ENCODE data around the gene LRRC58.

Gene LRRC58

DNA sequence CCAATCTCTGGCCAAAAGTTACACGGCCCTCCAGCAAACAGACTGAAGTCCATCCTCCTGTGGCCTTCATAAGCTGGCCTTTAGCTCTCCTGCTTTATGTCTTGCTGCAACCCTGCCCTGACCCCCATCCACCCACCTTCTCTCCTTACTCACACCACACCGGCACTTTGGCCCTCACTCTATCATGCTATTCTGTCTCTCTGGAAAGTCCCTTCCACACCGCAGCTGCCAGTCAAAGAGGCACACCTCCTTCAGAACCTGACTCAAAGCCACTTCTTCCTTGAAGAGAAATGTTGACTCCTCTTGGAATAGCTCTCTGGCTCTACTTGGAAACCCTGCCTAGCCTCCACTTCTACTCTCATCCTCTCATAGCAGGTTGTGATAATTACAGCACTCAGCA lies 68.6 kb downstream of the LRRC58 start:
- TF ChIP-seq, protein P1, sequence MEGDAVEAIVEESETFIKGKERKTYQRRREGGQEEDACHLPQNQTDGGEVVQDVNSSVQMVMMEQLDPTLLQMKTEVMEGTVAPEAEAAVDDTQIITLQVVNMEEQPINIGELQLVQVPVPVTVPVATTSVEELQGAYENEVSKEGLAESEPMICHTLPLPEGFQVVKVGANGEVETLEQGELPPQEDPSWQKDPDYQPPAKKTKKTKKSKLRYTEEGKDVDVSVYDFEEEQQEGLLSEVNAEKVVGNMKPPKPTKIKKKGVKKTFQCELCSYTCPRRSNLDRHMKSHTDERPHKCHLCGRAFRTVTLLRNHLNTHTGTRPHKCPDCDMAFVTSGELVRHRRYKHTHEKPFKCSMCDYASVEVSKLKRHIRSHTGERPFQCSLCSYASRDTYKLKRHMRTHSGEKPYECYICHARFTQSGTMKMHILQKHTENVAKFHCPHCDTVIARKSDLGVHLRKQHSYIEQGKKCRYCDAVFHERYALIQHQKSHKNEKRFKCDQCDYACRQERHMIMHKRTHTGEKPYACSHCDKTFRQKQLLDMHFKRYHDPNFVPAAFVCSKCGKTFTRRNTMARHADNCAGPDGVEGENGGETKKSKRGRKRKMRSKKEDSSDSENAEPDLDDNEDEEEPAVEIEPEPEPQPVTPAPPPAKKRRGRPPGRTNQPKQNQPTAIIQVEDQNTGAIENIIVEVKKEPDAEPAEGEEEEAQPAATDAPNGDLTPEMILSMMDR (IDR thresholded peaks at IDR 0.05; ENCODE audit: borderline replicate concordance, insufficient read depth, low read depth, low read length): no peak
- H3K4me3 ChIP-seq (ENCODE audit: low read depth, low read length): no peak overlapping the region

DNA sequence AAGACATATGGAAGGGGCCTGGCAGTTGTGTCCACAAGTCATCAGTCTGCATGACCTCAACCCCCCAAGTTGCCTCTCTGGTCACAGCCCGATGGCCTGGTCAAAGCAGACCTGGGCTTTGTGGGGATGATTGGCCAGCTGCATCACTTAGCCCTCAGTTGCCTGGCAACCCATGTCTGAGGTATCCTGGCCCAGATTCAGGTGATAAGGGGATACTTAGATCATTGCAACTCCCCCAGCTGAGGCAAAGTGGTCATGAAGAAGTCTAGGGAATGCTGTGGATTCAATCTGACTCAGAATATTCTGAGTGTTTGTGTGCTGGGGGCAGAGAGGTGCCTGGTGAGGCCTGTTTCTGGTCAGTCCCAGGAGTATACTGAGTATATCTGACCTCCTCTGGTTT lies 69.1 kb downstream of the LRRC58 start:
- no peak overlapping the region for H3K4me3 ChIP-seq (ENCODE audit: low read depth, low read length)
- TF ChIP-seq, protein P1 (IDR thresholded peaks at IDR 0.05; ENCODE audit: borderline replicate concordance, insufficient read depth, low read depth, low read length): no peak

DNA sequence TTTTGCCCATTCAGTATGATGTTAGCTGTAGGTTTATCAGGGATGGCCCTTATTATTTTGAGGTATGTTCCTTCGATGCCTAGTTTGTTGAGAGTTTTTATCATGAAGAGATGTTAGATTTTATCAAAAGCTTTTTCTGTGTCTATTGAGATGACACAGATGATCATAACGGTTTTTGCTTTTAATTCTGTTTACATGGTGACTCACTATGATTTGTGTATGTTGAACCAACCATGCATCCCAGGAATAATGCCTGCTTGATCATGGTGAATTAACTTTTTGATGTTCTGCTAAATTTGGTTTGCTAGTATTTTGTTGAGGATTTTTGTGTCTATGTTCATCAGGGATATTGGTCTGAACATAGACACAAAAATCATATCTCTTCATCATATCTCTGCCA lies 72.4 kb downstream of the LRRC58 start:
- H3K4me3 ChIP-seq (ENCODE audit: low read depth, low read length): no peak overlapping the region
- TF ChIP-seq, protein P1 (IDR thresholded peaks at IDR 0.05; ENCODE audit: borderline replicate concordance, insufficient read depth, low read depth, low read length): no peak

DNA sequence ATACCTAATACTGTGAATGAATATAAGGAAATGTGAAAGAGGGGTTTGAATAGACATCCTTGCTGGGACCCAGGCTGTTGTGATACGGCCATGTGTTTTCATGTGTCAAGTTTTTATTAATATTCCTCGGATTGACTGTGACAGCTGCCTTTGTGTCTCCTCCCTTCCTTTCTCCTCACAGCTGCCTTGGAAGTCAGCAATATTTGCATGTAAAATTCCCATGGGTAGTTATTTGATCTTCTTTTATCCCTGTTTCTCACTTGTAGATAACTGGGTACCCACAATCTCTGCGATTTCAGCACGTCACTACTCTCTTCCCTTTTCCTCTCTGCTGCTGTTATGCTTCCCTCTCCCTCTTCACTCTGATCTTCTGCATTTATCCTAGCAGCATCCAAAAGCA lies 73.5 kb downstream of the LRRC58 start:
- TF ChIP-seq, protein P1 (IDR thresholded peaks at IDR 0.05; ENCODE audit: borderline replicate concordance, insufficient read depth, low read depth, low read length): no peak
- no peak overlapping the region for H3K4me3 ChIP-seq (ENCODE audit: low read depth, low read length)

DNA sequence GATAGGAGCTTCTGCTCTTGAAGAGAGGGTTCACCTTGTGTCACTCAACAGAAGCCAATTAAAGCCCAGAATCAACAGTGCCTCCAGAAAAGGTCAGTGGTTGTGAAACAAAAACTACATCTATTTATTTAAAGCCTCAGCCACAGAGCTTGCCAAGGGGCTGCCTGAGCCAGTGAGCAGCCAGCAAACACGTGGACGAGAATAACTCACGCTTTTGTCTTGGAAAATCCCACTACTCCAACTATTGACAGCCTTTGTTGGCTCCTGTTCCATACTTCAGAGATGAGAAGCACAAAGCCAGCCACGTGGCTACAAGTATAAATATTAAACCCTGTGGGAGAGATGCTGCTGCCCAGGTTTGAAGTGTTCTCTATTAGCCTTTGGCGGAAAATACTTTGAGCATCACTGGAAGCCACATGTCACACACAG lies 74.4 kb downstream of the LRRC58 start:
- TF ChIP-seq, protein P1 (IDR thresholded peaks at IDR 0.05; ENCODE audit: borderline replicate concordance, insufficient read depth, low read depth, low read length): no peak
- no peak overlapping the region for H3K4me3 ChIP-seq (ENCODE audit: low read depth, low read length)

All from GM12875 (cell line).